Activated effector memory CD4-positive, alpha-beta T cell treated with anti-CD3 and anti-CD28 coated beads, Interleukin-2, amount 50 U/mL, for 16 hours (primary cell): ENCODE results near the gene CLDN9.

ENCODE experiments used
- DNase-seq: peaks from one replicate; pipeline ENCODE4 v3.0.0-alpha.2; 2020

Gene CLDN9

GRCh38 chr16:3058139-3059030, 45.7 kb downstream of the CLDN9 start:
- DNase-seq: peak; percentile 86

- peak; percentile 95 for DNase-seq
Observed at GRCh38 chr16:3059041-3059722, 46.5 kb downstream of the CLDN9 start.

- no peak for DNase-seq
Observed at GRCh38 chr16:3059723-3060242, 47.1 kb downstream of the CLDN9 start.

- no peak for DNase-seq
Observed at GRCh38 chr16:3060339-3061127, 47.8 kb downstream of the CLDN9 start.

GRCh38 chr16:3062553-3062952, 49.8 kb downstream of the CLDN9 start:
- DNase-seq: no peak

- DNase-seq: no peak
Observed at GRCh38 chr16:3063625-3064386, 51.1 kb downstream of the CLDN9 start.
